H1 (cell line): ENCODE results near the gene EEF2. TPM values are rescaled to one million over a fixed set of nuclear protein-coding genes. Genes with fewer than 3 reads are reported as not detected.

Experiments used
- ASH2L ChIP-seq: fragments of 200-600, 300-600 bp; sonication (generic); IDR thresholded peaks from one replicate; pipeline ENCODE4 v1.7.1; 2017; ENCODE audit warnings: low read length
- ATF2 ChIP-seq: IDR thresholded peaks from 2 replicates; pipeline ENCODE4 v1.6.1; 2012; ENCODE audit warnings: low read length, inconsistent platforms
- BACH1 ChIP-seq: IDR thresholded peaks from 2 replicates; pipeline ENCODE4 v1.6.1; 2012; ENCODE audit warnings: low read length, improper control_type of control experiment
- BRCA1 ChIP-seq: IDR thresholded peaks from 2 replicates; pipeline ENCODE4 v1.6.1; 2012; ENCODE audit warnings: low read depth, low read length, improper control_type of control experiment
- CBX5 ChIP-seq: fragments of 300-800, 300-1000 bp; sonication (generic); IDR thresholded peaks from 2 replicates; pipeline ENCODE4 v1.7.1; 2016; ENCODE audit warnings: antibody characterized with exemption, low read length, low read depth
- CBX8 ChIP-seq: fragments of 300-800, 300-1000 bp; sonication (generic); IDR thresholded peaks from 2 replicates; pipeline ENCODE4 v1.7.1; 2016; ENCODE audit warnings: low read depth, low read length, borderline replicate concordance
- CHD1 ChIP-seq: IDR thresholded peaks from 2 replicates; pipeline ENCODE4 v1.6.1; 2012; ENCODE audit warnings: low read depth, low read length, improper control_type of control experiment
- CHD2 ChIP-seq: IDR thresholded peaks from 2 replicates; pipeline ENCODE4 v1.6.1; 2012; ENCODE audit warnings: low read length, improper control_type of control experiment
- HDAC2 ChIP-seq, 2 experiments: fragments of 300-600 bp in 1 of 2; sonication (generic) in 1 of 2; IDR thresholded peaks; 2 replicates each; pipeline ENCODE4 v1.6.1; 2011 to 2012; ENCODE audit warnings: low read depth in 2 of 2, low read length in 2 of 2, mild to moderate bottlenecking in 2 of 2, moderate library complexity in 2 of 2, borderline replicate concordance in 1 of 2, inconsistent platforms in 1 of 2
- HDAC6 ChIP-seq: IDR thresholded peaks from one replicate; pipeline ENCODE4 v1.7.1; 2012; ENCODE audit warnings: low read depth, mild to moderate bottlenecking, inconsistent platforms, low read length, moderate library complexity
- NANOG ChIP-seq: IDR thresholded peaks from 2 replicates; pipeline ENCODE4 v1.6.1; 2011; ENCODE audit warnings: low read length, low read depth, mild to moderate bottlenecking, inconsistent platforms; ENCODE audit not compliant: insufficient read depth, poor library complexity, severe bottlenecking
- POLR2AphosphoS5 ChIP-seq: IDR thresholded peaks from 2 replicates; pipeline ENCODE4 v1.6.1; 2011; ENCODE audit warnings: low read depth, low read length
- RBBP5 ChIP-seq: IDR thresholded peaks from 2 replicates; pipeline ENCODE4 v1.7.1; 2012; ENCODE audit warnings: low read depth, mild to moderate bottlenecking, inconsistent platforms, low read length, moderate library complexity, borderline replicate concordance
- RFX5 ChIP-seq: IDR thresholded peaks from 2 replicates; pipeline ENCODE4 v1.6.1; 2011; ENCODE audit warnings: low read depth, low read length, improper control_type of control experiment, borderline replicate concordance
- RNF2 ChIP-seq: fragments of 200-900, 300-1000 bp; sonication (generic); IDR thresholded peaks from 2 replicates; pipeline ENCODE4 v1.7.1; 2016; ENCODE audit warnings: borderline replicate concordance, low read depth, mild to moderate bottlenecking, antibody characterized with exemption, low read length; ENCODE audit not compliant: poor library complexity, severe bottlenecking; ENCODE audit errors: missing control alignments
- RXRA ChIP-seq: IDR thresholded peaks from 2 replicates; pipeline ENCODE4 v1.6.1; 2011; ENCODE audit warnings: low read depth, mild to moderate bottlenecking, low read length, moderate library complexity; ENCODE audit not compliant: insufficient read depth
- SAP30 ChIP-seq: fragments of 300-600 bp; sonication (generic); IDR thresholded peaks from 2 replicates; pipeline ENCODE4 v1.7.1; 2012; ENCODE audit warnings: low read length, moderate library complexity, mild to moderate bottlenecking, inconsistent platforms; ENCODE audit not compliant: insufficient read depth, insufficient replicate concordance
- SIX5 ChIP-seq: IDR thresholded peaks from 2 replicates; pipeline ENCODE4 v1.6.1; 2011; ENCODE audit warnings: mild to moderate bottlenecking, low read depth, low read length
- SRF ChIP-seq: IDR thresholded peaks from 2 replicates; pipeline ENCODE4 v1.6.1; 2011; ENCODE audit warnings: mild to moderate bottlenecking, low read depth, low read length, moderate library complexity
- TAF7 ChIP-seq: optimal IDR thresholded peaks from 2 replicates; pipeline ENCODE3; 2011; ENCODE audit warnings: low read depth, mild to moderate bottlenecking, inconsistent platforms, low read length, moderate library complexity, borderline replicate concordance
- TBP ChIP-seq: IDR thresholded peaks from 2 replicates; pipeline ENCODE4 v1.6.1; 2011; ENCODE audit warnings: low read depth, low read length, improper control_type of control experiment
- TCF12 ChIP-seq: IDR thresholded peaks from 2 replicates; pipeline ENCODE4 v1.6.1; 2011; ENCODE audit warnings: low read depth, mild to moderate bottlenecking, low read length
- polyA plus RNA-seq, 7 experiments: library from polyadenylated mRNA; depleted of rRNA in 3 of 7; stranded (reverse) in 5 of 7; unstranded in 2 of 7; fragments of >200 nt in 5 of 7; fragments of 200-250 nt in 2 of 7; gene quantifications; 1 replicate in 5 of 7; 2 replicates in 1 of 7; 4 replicates in 1 of 7; pipeline versions ENCODE4 v1.2.1 to v1.2.3, GENCODE V29; 2011 to 2013; ENCODE audit warnings: missing spikeins in 2 of 7, mixed read lengths in 2 of 7
- total RNA-seq: library from RNA; stranded (reverse); fragmentation: NEBNext Ultra II Directional; extraction: Animal tissue kit (Norgen Biotek cat#: 25700); gene quantifications from 2 replicates; pipeline ENCODE4 v1.2.1, GENCODE V29; 2021

The EEF2 gene
- total and polyA plus RNA-seq, 2 of the 8 experiments (the other 6 are each of a cell fraction or from before 2014, with no cell fraction given) = 1,554 to 3,380 TPM

GRCh38 chr19:3970808-3971598, 14.3 kb downstream of the EEF2 start, which contains the start of gene DAPK3 (continued):
- TF ChIP-seq TCF12 (no peak), HDAC6 (no peak), POLR2AphosphoS5 (peak; percentile 98), BRCA1 (no peak; the same call in 1 of the 2 replicates), ASH2L (no peak), SRF (0 out of 2 replicates have a peak, but pooled peaks have one; percentile 37), TBP (peak; percentile 68), SAP30 (peak; percentile 62), CBX8 (no peak), NANOG (no peak), RXRA (no peak), RBBP5 (no peak), ATF2 (0 out of 2 replicates have a peak, but pooled peaks have one; percentile 19), TAF7 (peak; percentile 45), HDAC2 (IDR thresholded peaks at IDR 0.05; ENCODE audit: borderline replicate concordance in 1 of 2, low read depth in 2 of 2, low read length in 2 of 2) (no peak), BACH1 (no peak), RFX5 (no peak), RNF2 (no peak), CBX5 (no peak), CHD2 (peak; percentile 86), SIX5 (no peak), CHD1 (no peak)
